C1 segment of cervical spinal cord (tissue), 14 donors: ENCODE results near the gene ZNHIT3.
A peak's percentile ranks its signal among the peaks of the same experiment; 100 is the strongest.

Experiments
- DNase-seq, 14 donors: peaks; one replicate each; lab custom pipeline; 2025; lab: John Stamatoyannopoulos, UW

The ZNHIT3 gene

GRCh38 chr17:36511216-36511615 is 24.7 kb downstream of the ZNHIT3 start:
- no peak for DNase-seq

- DNase-seq, result no peak
Observed at GRCh38 chr17:36512641-36513040, 26.2 kb downstream of the ZNHIT3 start.

- DNase-seq, result no peak
Observed at GRCh38 chr17:36514856-36515255, 28.4 kb downstream of the ZNHIT3 start.

GRCh38 chr17:36515837-36516236 is 29.4 kb downstream of the ZNHIT3 start:
- DNase-seq, result no peak

- DNase-seq, result no peak
Observed at GRCh38 chr17:36523113-36523512, 36.6 kb downstream of the ZNHIT3 start.

GRCh38 chr17:36524428-36524876 is 38.0 kb downstream of the ZNHIT3 start:
- no peak for DNase-seq

GRCh38 chr17:36525113-36525512 is 38.6 kb downstream of the ZNHIT3 start:
- DNase-seq, result no peak

GRCh38 chr17:36525888-36526287 is 39.4 kb downstream of the ZNHIT3 start:
- no peak for DNase-seq

GRCh38 chr17:36527621-36528250 is 41.3 kb downstream of the ZNHIT3 start:
- no peak for DNase-seq

- DNase-seq, result no peak
Observed at GRCh38 chr17:36529121-36529520, 42.6 kb downstream of the ZNHIT3 start.

GRCh38 chr17:36532435-36532975 is 46.0 kb downstream of the ZNHIT3 start:
- no peak for DNase-seq

GRCh38 chr17:36533935-36534839 is 47.7 kb downstream of the ZNHIT3 start:
- peak in 8 of 14 donors; percentile 31 to 55 (median 43) for DNase-seq

GRCh38 chr17:36534840-36535668 is 48.6 kb downstream of the ZNHIT3 start, which contains the start of the genes MYO19 and PIGW:
MYO19 (minus strand) TSS chr17:36534868; CDS start chr17:36532538, 2,330 bp downstream.
PIGW (plus strand) TSS chr17:36534987; CDS start chr17:36537102, 2,115 bp downstream.
- DNase-seq, result peak; percentile 44 to 88 (median 77)

- DNase-seq, result no peak
Observed at GRCh38 chr17:36535669-36536081, 49.2 kb downstream of the ZNHIT3 start.

GRCh38 chr17:36540696-36541095 is 54.2 kb downstream of the ZNHIT3 start:
- no peak for DNase-seq

- no peak for DNase-seq
Observed at GRCh38 chr17:36542755-36543154, 56.3 kb downstream of the ZNHIT3 start.

- DNase-seq, result peak in 4 of 14 donors; percentile 25 to 51 (median 43)
Observed at GRCh38 chr17:36544044-36544306, 57.5 kb downstream of the ZNHIT3 start.

- DNase-seq, result peak in 13 of 14 donors; percentile 63 to 95 (median 91)
Observed at GRCh38 chr17:36544307-36545076, 58.0 kb downstream of the ZNHIT3 start, which contains the start of gene GGNBP2. GGNBP2 (plus strand) TSS chr17:36544919; CDS start chr17:36545725, 806 bp downstream.

GRCh38 chr17:36545077-36545464 is 58.6 kb downstream of the ZNHIT3 start:
- peak in 10 of 14 donors; percentile 70 to 95 (median 92) for DNase-seq
